Stimulated activated CD4-positive, alpha-beta T cell treated with anti-CD3 and anti-CD28 coated beads, TNF-alpha, amount 100 ng/mL, for 24 hours (primary cell): Measurements from ENCODE around the gene GRIN2D.

ENCODE experiments used
- DNase-seq, 3 experiments: peaks; one replicate each; pipeline ENCODE4 v3.0.0-alpha.2; 2020; ENCODE audit warnings: low read depth in 3 of 3

GRIN2D gene

GRCh38 chr19:48397263-48398101 is 4.0 kb downstream of the GRIN2D start:
- DNase-seq = no peak

- no peak for DNase-seq
Measured at GRCh38 chr19:48398102-48398374, 4.6 kb downstream of the GRIN2D start.

- DNase-seq = peak; percentile 60 to 86 (median 65)
Measured at GRCh38 chr19:48398375-48399235, 5.1 kb downstream of the GRIN2D start.

- no peak for DNase-seq
Measured at GRCh38 chr19:48400018-48400742, 6.7 kb downstream of the GRIN2D start.

DNA sequence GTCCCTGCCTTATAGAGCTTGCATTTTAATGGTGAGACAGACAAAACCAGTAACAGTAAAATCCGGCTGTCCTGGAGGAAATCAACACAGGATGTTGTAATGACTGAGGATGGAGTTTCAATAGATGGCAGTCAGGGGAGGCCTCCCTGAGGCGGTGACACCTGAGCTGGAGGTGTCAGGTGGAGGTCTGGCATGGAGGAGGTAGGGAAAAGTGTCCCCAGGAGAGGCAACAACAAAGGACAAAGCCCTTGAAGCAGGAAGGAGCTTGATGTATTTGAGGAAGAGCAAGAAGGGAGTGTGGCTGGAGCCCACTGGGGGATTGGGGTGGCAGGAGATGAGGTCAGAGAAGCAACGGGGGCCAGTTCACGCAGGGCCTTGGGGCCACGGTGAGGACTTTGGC is 7.8 kb downstream of the GRIN2D start:
- DNase-seq = no peak

DNA sequence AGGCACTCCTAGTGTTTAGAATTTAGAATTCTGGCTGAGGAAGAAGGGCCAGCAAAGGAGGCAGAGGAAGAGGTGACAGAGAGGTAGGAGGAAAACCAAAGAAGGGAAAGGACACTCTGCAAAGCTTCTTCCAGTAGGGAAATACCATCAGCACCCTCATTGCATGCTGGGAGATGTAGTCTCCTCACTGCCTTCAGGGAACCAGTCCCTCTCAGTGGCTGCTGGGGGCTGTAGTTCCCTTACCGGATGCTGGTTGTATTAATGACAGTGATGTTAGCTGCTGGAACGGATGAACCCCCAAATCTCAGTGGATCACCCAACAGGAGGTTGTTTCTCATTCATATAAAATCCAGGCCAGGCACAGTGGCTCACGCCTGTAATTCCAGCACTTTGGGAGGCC is 10.1 kb downstream of the GRIN2D start:
- peak in 1 of 3 experiments; percentile 29 for DNase-seq

- DNase-seq = no peak
Measured at GRCh38 chr19:48405010-48405659, 11.7 kb downstream of the GRIN2D start.

GRCh38 chr19:48405850-48406249 is 12.4 kb downstream of the GRIN2D start:
- no peak for DNase-seq

- no peak for DNase-seq
Measured at GRCh38 chr19:48413879-48414587, 20.6 kb downstream of the GRIN2D start.

GRCh38 chr19:48415395-48415794 is 21.9 kb downstream of the GRIN2D start:
- peak; percentile 36 to 80 (median 48) for DNase-seq

DNA sequence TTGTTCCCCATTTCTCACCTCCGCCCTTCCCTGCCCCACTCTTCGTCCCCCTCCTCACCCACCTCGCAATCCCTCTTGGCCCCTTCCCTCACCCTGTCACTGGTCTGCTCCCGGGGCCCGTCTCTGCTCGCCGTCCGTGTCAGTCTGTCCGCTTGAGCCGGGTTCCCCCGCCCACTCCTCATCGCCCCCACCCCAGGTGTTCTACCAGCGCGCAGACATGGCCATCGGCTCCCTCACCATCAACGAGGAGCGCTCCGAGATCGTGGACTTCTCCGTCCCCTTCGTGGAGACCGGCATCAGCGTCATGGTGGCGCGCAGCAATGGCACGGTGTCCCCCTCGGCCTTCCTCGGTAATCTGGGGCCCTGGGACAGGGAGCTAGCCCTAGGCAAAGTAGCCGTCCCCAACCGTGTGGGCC is 22.3 kb downstream of the GRIN2D start:
- no peak for DNase-seq

- no peak for DNase-seq
Measured at GRCh38 chr19:48417421-48417820, 24.0 kb downstream of the GRIN2D start.

DNA sequence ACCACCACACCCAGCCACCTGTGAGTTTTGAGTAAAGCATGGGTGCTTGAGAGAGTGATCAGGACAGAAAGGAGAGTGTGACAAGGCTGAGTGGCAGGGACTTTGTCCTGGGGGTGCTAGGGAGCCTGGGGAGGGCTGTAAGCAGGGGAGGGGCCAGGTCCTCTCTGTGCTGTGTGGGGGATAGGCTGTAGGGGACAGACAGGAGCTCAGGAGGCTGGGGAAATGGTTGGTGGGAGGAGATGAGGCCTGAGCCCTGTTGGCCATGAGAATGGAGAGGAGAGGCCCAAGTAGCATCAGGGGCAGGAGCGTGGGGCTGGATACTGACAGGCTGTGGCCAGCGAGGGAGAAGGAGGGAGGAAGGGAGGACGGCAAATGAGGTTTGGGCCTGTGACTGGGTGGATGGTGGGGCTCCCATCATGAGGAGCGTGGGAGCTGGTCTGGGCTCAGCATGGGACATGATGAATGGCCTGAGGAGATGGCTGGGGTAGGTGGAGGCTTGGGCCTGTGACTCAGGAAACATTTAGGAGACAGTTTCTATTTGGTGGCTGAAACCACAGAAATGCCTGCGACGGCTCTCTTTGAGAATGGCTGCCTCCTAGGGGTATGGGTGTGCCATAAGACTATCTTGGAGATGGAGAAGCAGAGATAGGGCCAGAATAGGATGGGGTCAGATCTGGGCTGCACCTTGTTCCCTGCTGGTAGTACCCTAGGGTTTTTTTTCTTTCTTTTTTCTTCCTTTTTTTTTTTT is 25.0 kb downstream of the GRIN2D start:
- DNase-seq = no peak

DNA sequence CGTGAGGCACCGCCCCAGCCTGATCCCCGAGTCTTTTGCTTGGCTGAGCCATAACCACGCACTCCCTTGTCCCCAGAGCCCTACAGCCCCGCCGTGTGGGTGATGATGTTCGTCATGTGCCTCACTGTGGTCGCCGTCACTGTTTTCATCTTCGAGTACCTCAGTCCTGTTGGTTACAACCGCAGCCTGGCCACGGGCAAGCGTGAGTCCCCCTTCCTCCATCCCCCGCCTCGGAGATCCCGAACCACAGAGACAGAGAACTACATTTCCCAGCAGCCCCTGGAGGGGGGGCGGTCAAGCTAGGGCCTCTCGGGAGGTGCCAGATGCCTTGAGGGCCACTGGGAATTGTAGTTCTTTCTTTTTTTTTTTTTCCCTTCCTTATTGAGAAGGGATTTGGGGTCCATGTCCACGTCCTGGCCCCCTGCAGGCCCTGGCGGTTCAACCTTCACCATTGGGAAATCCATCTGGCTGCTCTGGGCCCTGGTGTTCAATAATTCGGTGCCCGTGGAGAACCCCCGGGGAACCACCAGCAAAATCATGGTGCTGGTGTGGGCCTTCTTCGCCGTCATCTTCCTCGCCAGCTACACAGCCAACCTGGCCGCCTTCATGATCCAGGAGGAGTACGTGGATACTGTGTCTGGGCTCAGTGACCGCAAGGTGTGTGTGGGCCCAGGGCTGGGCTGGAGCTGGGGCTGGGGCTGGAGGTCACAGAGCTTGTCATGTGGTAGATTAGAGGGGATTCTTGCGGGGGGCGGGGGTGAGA is 25.9 kb downstream of the GRIN2D start:
- DNase-seq = peak; percentile 38 to 72 (median 45)

- DNase-seq = no peak
Measured at GRCh38 chr19:48421548-48421947, 28.1 kb downstream of the GRIN2D start.

DNA sequence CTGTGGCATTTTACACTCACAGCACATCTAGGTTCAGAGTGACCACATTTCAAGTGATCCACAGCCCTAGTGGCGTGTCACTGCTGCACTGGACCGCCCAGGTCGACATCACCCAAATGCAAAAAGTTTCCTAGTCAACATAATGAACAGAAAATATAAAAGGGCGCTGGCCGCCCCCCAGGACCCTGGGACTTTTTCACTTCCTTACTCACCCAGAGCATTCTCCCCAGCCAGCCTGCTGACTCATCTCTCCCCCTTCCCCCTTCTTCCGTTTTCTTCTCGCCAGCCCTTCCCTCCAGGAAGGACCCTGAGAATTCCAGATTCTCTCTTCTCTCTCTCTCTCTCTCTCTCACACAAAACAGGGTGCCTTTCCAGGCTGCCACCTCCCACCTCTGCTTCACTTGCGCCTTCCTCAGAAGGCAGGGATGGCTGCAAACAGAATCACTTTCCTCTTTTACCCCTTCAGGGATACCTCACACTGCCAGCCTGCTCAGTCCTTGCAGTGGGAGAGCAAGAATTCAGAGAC is 31.3 kb downstream of the GRIN2D start:
- DNase-seq = no peak

GRCh38 chr19:48428670-48429069 is 35.2 kb downstream of the GRIN2D start:
- no peak for DNase-seq

GRCh38 chr19:48433337-48433736 is 39.9 kb downstream of the GRIN2D start:
- DNase-seq = no peak

DNA sequence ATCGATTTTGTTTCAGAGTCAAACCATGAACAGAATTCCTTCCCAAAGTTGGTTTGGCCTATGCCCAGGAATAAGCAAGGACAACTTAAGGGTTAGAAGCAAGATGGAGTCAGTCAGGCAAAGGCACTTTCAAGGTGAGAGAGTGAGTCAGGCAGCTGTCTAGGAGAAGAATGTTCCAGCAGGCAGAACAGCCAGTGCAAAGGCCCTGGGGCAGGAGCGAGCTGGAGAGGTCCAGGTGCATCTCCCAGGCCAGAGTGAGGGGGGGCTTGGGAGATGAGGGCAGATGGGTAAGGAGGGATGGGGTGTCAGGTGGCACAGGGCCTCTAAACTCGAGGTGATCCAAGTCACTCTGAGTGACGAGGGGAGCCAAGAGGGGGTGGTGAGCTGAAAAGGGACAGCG is 43.1 kb downstream of the GRIN2D start:
- DNase-seq = no peak
